Fibroblast of skin of abdomen (primary cell): ENCODE results near the gene WNT6.

Source experiments
- DNase-seq: peaks from one replicate; pipeline ENCODE4 v3.0.0-alpha.2; 2013

WNT6 gene

GRCh38 chr2:218878926-218879761, 19.5 kb downstream of the WNT6 start:
- peak; percentile 13 for DNase-seq

GRCh38 chr2:218879776-218880101, 20.1 kb downstream of the WNT6 start:
- DNase-seq, result no peak

- DNase-seq, result no peak
Observed at GRCh38 chr2:218880102-218880858, 20.7 kb downstream of the WNT6 start, which contains the start of gene WNT10A. Gene WNT10A, plus strand, starts transcription at chr2:218880852. Its CDS starts 144 bp downstream, at chr2:218880996.

GRCh38 chr2:218880859-218881594, 21.4 kb downstream of the WNT6 start:
- no peak for DNase-seq

GRCh38 chr2:218881744-218882460, 22.3 kb downstream of the WNT6 start:
- no peak for DNase-seq

GRCh38 chr2:218882461-218882816, 22.8 kb downstream of the WNT6 start:
- no peak for DNase-seq

GRCh38 chr2:218882866-218883366, 23.3 kb downstream of the WNT6 start:
- DNase-seq, result no peak

GRCh38 chr2:218883491-218884490, 24.2 kb downstream of the WNT6 start:
- no peak for DNase-seq

GRCh38 chr2:218884519-218884918, 24.9 kb downstream of the WNT6 start:
- DNase-seq, result no peak

- DNase-seq, result no peak
Observed at GRCh38 chr2:218885981-218886947, 26.7 kb downstream of the WNT6 start.

GRCh38 chr2:218887079-218887478, 27.5 kb downstream of the WNT6 start:
- no peak for DNase-seq

- no peak for DNase-seq
Observed at GRCh38 chr2:218888341-218888740, 28.7 kb downstream of the WNT6 start.

- no peak for DNase-seq
Observed at GRCh38 chr2:218889937-218890336, 30.3 kb downstream of the WNT6 start.

GRCh38 chr2:218890369-218890768, 30.8 kb downstream of the WNT6 start:
- DNase-seq, result no peak

- DNase-seq, result no peak
Observed at GRCh38 chr2:218891275-218892135, 31.9 kb downstream of the WNT6 start.

GRCh38 chr2:218892693-218893348, 33.2 kb downstream of the WNT6 start:
- DNase-seq, result peak; percentile 29

- DNase-seq, result no peak
Observed at GRCh38 chr2:218893349-218894150, 33.9 kb downstream of the WNT6 start.
